CD4-positive, alpha-beta T cell treated with Interleukin-17A for 1 hour (primary cell): Measurements from ENCODE around the gene SPTBN1.

Experiments
- DNase-seq: peaks from one replicate; pipeline ENCODE4 v3.0.0-alpha.2; 2020

The SPTBN1 gene

GRCh38 chr2:54434711-54435110 lies 21.4 kb upstream of the SPTBN1 start:
- no peak for DNase-seq

- no peak for DNase-seq
Measured at GRCh38 chr2:54435325-54436226, 20.6 kb upstream of the SPTBN1 start.

DNA sequence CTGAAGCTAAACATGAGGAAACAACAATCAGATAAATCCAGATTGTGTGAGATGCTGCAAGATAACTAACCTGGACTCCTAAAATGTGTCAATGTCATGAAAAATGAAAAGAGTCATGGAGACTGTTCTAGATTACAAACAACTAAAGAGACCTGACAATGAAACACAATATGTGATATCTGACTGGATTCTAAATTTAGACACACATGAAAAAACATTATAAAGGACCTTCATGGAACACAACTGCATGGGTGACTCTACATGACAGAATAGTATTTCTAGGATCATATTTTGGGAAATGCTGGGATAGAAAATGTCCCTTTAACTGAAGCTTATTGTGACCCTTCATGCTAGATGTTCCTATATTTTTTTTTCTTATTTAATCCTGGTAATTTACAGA lies 18.5 kb upstream of the SPTBN1 start:
- no peak for DNase-seq

GRCh38 chr2:54438271-54438670 lies 17.9 kb upstream of the SPTBN1 start:
- no peak for DNase-seq

- DNase-seq, result no peak
Measured at GRCh38 chr2:54439582-54439981, 16.5 kb upstream of the SPTBN1 start.

DNA sequence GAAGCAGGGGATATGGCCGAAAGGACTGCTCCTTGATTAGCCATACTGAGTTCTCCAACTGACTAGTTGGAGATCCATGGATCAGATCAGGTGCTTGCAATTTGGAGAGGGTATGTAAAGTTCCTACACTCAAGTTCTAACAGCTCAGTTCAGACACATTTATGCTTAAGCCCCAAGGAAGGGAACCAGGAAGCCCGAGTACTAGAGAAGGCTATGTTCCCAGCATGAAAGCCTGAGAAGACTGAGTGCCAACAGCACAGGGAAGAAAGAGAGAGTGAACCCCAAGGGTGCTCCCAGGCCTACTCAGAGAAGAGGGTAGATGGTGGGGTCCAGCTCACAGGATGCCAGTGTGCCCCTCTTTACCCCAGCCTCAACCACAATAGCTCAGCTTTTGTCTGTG lies 16.1 kb upstream of the SPTBN1 start:
- no peak for DNase-seq

- no peak for DNase-seq
Measured at GRCh38 chr2:54444503-54444902, 11.6 kb upstream of the SPTBN1 start.

DNA sequence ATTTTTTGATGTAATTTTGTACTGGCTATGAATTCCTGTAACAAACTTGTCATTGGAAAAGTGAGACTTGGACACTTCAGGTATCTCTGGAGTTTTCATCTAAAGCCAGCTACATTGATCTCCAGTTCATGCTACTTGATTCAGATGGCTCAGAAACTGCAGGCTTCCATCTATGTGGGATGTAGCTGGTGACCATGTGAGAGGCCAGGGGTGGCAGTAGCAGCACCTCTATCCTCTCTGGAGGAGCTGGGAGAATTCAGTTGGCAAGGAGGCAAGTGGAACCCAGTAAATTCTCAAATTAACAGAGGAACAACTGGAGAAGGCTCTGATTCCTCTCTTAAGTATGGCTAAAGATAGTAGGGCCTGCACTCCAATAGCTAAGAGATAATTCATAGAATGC lies 10.0 kb upstream of the SPTBN1 start:
- no peak for DNase-seq

- DNase-seq, result no peak
Measured at GRCh38 chr2:54446625-54447024, 9.5 kb upstream of the SPTBN1 start.

GRCh38 chr2:54454548-54455130 lies 1.5 kb upstream of the SPTBN1 start:
- DNase-seq, result no peak

DNA sequence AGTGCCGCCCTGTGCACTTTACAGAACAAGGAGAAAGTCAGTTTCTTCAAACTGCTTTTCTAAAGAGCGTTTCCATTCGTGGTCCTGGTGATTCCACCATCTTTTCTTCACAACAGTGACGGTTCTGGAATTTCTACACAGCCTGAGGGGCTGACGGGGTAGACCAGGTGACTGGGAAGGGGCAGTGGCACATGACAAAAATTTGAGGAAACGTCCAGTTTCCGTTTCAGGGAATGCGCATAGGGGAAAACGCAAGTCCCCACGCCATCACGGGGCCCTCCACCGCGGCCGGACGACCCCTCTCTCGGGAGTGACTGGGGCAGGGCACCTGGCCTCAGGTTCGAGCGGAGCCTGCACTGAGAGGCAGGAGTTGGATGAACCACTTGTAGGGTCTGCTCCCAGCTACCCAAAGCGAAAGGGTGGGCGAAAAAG lies 980 bp upstream of the SPTBN1 start:
- DNase-seq, result no peak

DNA sequence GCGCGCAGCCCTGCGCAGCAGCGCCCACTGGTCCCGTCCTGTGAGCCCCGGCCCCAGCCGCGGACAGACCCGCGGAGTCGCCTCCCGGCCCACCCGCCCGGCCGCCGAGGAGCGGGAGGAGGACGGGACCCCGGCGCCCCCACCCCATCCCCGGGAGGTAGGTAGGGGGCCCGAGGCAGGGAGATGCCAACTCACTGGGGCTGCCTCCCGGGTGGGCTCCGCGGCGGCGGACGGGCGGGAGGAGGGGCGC lies 160 bp downstream of the SPTBN1 start:
- DNase-seq, result no peak

GRCh38 chr2:54456612-54457322 lies 640 bp downstream of the SPTBN1 start:
- DNase-seq, result no peak

DNA sequence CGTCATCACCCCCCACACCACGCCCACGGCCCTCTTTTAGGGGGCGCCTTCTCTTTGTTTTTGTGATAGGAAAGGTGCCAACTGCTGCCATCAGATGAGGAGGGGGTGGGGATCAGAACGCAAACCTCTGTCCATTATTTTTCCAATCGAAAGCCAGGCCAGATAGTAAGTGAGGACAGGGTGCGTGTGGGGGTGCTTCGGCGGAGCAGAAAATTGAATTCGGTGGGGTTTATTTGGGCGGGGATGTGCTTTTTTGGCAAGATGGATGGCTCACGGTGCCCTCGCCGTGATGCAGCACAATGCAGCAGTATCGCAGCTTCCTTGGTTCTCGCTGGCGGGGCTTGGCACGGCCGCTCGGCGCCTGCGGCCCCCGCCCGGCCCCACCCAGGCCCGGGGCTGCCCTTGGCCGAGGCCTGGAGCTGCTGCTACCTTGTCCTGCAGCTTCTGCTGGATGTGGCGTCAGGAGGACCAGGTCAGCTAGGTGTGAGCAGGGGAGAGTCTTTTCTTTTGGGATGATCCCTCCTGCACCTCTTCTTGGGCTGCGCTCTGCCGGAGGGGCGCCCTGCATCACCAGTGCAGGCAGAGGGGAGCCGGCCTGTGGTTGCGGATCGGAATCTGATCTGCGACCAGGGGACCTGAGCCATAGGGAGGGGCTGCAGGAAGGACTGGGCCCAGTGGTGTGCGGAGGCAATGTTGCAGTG lies 1.3 kb downstream of the SPTBN1 start:
- DNase-seq, result no peak

DNA sequence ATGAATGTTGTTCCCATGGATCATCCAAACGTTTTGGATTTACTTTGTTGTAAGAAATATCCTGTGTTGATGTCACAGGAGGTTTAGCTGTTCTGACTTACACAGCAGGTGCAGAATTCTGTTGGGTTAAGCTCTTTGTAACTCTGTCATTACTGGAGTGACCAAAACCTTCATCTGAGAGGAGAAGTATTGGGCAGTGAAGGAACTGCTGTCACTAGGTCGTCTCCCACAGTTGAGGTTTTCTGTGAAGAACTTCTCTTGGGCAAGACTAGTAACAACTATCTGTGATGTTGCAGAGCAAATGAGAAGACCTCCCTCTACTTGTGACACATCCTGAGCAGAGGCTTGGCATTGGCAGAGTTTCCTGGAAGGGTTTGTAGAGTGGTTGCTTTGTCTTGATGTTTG lies 2.9 kb downstream of the SPTBN1 start:
- DNase-seq, result no peak

DNA sequence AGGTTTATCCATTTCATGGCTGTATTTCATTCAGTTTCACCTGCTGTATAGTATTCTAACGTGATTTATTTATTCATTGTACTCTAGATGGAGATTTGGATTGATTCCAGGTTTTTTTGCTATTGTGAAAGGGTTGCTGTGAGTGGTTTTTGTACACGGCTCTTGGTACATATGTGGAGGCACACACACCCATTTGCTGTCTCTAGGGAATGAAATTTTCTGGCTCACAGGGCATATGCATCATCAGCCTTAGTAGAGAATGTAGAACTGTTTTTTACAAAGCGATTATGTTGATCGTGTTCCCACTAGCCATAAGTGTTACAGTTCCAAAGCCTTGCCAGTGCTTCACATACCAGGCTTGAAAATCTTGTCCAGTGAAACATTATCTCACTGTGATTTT lies 5.1 kb downstream of the SPTBN1 start:
- no peak for DNase-seq

DNA sequence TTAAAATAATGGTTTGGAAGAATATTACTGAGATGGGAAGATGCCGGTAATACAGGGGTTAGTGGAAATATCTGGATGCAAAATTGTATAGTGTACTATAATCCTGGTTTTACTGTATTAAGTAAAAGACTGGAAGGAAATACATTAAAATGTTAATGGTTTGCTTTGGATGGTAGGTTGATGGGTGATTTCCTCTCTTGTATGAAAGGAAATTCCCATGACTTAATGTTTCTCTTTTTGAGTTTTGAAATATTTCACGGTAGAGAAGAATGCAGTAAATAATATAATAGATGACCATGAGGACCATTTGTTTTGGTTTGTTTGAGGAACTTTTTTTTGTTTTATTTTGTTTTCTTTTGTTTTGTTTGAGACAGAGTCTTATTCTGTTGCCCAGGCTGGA lies 8.2 kb downstream of the SPTBN1 start:
- DNase-seq, result no peak

- DNase-seq, result no peak
Measured at GRCh38 chr2:54465143-54465542, 9.0 kb downstream of the SPTBN1 start.

- DNase-seq, result no peak
Measured at GRCh38 chr2:54466870-54467269, 10.7 kb downstream of the SPTBN1 start.

DNA sequence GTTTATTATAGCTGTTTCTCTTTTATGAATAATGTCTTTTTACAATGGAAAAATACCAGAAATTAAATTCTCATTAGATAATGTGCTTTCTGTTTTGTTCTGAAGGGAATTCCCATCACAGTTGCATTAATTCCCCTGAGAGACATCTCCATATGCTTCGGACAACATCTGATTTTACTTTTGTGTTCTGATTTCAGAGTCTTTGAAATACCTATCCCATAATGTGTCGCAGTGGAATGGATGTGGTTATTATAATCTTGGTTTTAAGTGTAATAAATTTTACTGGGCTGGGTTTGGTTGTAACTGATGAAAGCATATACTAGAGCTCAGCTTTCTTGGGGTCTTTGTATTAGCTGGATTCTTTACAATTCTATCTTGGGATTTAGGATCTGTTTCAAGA lies 12.5 kb downstream of the SPTBN1 start:
- no peak for DNase-seq

DNA sequence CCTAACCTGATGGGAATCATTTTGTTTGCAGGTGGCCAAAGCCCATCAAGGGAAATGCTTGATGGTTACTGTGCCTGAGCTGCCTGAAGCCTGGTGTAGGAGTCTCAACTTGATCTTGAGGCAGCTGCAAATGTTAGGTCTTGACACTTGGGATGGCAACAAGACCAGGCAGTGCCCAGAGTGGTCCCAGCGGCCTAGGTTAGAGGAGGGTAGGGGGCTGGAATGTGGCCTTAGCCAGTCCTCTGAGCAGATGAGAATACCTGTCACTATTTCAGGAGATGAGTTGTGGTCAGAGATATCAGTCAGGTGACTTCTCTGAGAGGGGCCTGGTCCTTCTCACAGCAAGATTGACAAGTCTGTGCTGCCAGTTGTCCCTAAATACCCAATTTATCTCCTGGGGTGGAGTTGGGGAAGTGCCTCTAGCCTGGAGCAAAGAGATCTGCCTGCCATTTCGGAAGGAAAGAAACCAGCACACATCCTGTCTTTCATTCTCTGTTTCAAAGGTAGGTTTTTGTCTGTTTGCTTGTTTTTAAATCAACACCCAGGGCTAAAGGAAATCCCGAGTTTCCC lies 13.4 kb downstream of the SPTBN1 start:
- DNase-seq, result no peak

DNA sequence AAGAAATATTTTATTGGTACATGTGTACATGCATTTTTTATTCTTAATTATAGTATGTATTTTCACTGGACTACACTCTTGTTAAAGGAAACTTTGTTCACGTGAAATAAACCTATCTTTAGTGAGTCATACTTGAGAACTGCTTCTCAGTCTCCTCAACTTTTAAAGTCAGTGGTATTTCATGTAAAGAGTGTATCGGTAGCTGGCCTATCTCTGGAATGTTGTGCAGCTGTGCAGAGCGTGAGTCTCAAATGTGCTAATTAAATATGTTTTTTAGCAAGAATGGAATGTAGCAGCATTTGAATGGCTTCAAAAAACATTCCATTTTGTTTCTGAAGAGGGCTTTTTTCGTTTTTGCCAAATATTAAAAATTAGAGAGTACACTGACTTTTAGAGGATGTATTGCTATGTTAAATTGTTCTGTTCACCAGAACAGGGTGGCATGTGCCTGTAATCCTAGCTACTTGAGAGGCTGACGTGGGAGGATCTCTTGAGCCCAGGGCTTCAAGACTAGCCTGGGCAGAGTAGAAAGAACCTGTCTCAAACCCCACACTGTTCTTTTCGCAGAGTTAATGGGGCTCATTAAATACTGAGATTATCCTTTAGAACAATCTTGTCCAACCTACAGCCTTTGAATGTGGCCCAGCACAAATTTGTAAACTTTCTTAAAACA lies 14.3 kb downstream of the SPTBN1 start:
- no peak for DNase-seq

GRCh38 chr2:54471221-54471711 lies 15.1 kb downstream of the SPTBN1 start:
- DNase-seq, result no peak
